Ovary (tissue), 9 donors: ENCODE data around the gene SLC41A1. TPM values are rescaled to one million over a fixed set of nuclear protein-coding genes. Genes with fewer than 3 reads are reported as not detected.
A peak's percentile ranks its signal among the peaks of the same experiment; 100 is the strongest.

ENCODE experiments used
- DNase-seq, 5 donors: peaks; one replicate each; pipeline ENCODE4 v3.0.0-alpha.2; 2019 to 2020
- H3K27ac ChIP-seq, 2 donors: fragments of 200-600 bp; one replicate each; pipeline versions ENCODE4 v1.5.1 to v1.8.0; 2019 to 2022
- H3K27me3 ChIP-seq: fragments of 200-600 bp; one replicate; pipeline ENCODE4 v1.8.0; 2022
- H3K36me3 ChIP-seq: fragments of 200-600 bp; sonication (generic); one replicate; pipeline ENCODE4 v1.5.1; 2019
- H3K4me1 ChIP-seq: one replicate; pipeline ENCODE4 v1.8.1; 2013; ENCODE audit warnings: mild to moderate bottlenecking, moderate library complexity; ENCODE audit not compliant: insufficient read depth
- H3K4me3 ChIP-seq: fragments of 200-600 bp; sonication (generic); one replicate; pipeline ENCODE4 v1.5.1; 2017
- H3K9me3 ChIP-seq, 2 donors: fragments of 200-600 bp in 1 of 2; sonication (generic) in 1 of 2; one replicate each; pipeline versions ENCODE4 v1.5.1 to v1.8.1; 2013 to 2019; ENCODE audit warnings: mild to moderate bottlenecking in 1 of 2, moderate library complexity in 1 of 2
- CTCF ChIP-seq, 3 donors: fragments of 450-650 bp in 2 of 3; fragments of 200-600 bp in 1 of 3; IDR thresholded peaks; one replicate each; pipeline versions ENCODE4 v1.5.1 to v1.8.0; 2016 to 2022; ENCODE audit warnings: antibody characterized with exemption in 3 of 3, mild to moderate bottlenecking in 1 of 3
- EP300 ChIP-seq: sonication (generic); formaldehyde crosslinking; IDR thresholded peaks from one replicate; pipeline ENCODE4 v1.6.1; 2017; ENCODE audit warnings: antibody characterized with exemption
- POLR2A ChIP-seq: fragments of 450-650 bp; IDR thresholded peaks from one replicate; pipeline ENCODE4 v1.6.1; 2017; ENCODE audit warnings: antibody characterized with exemption, mild to moderate bottlenecking, moderate library complexity
- WGBS, 3 donors: extraction: QIAGEN DNeasy Blood & Tissue Kit in 1 of 3; methylation state at CpG; one replicate each; pipeline versions ENCODE4 v1.1.5 to v1.1.7; 2013 to 2017; 5-methylcytosine and 5-hydroxymethylcytosine counted together
- intact Hi-C, 4 donors: fragments of 100-400 bp; cut with DNase I; formaldehyde crosslinking; loops; one replicate each; pipeline versions ENCODE4 v1.11.0 to v1.15.1; 2022 to 2023
- polyA plus RNA-seq, 2 donors: library from polyadenylated mRNA; stranded (reverse); fragments of 200-250 nt in 1 of 2; fragments of 350-450 nt in 1 of 2; fragmentation: Illumina TruSeq in 1 of 2; extraction: RNeasy Lipid Tissue Mini Kit (QIAGEN cat#74804) in 1 of 2; gene quantifications; one replicate each; pipeline ENCODE4 v1.2.3, GENCODE V29; 2013 to 2014
- total RNA-seq, 7 donors: library from RNA; depleted of rRNA in 2 of 7; stranded (reverse); fragments of >200 nt in 2 of 7; fragmentation: NEBNext Ultra II Directional in 3 of 7; extraction: Animal tissue kit (Norgen Biotek cat#: 25700) in 3 of 7; gene quantifications; one replicate each; pipeline versions ENCODE4 v1.1.0 to v1.2.4, GENCODE V29; 2016 to 2023
- donor health status: DM: no; HTN: no; CAD: no; lungs with moderate emphysema.
- donor health status: DM: no; HTN: no; CAD: no.
- donor health status: Bipolar disorder and iron deficiency.
- donor health status: DM: yes; HTN: yes; CAD: no.
- donor health status: DM: no; HTN: no; CAD: no.
- donor health status: DM: yes; HTN: yes; CAD: no.

SLC41A1 gene
- total and polyA plus RNA-seq, 9 donors, result 12.5 to 75.9 (median 33.5) TPM

- TF ChIP-seq EP300, result no peak
- no peak overlapping the region for H3K27ac ChIP-seq
- WGBS, 3 donors, result 79 to 87% (median 83%) methylated on average over 4 of the region's 4 CpGs
Observed at GRCh38 chr1:205834751-205835150, 21.8 kb upstream of the SLC41A1 start.

GRCh38 chr1:205832326-205832751, 19.3 kb upstream of the SLC41A1 start:
- Histone ChIP-seq H3K9me3 (no peaks in the 10 kb centered on the region), H3K36me3 (no peaks in the 10 kb centered on the region), H3K4me3 (no peak overlapping the region), H3K27ac (no peak overlapping the region), H3K27me3 (no peaks in the 10 kb centered on the region), H3K4me1 (peaks cover 2% of the 10 kb centered on the region)
- TF ChIP-seq EP300 (no peak), POLR2A (no peak), CTCF (IDR thresholded peaks at IDR 0.05) (no peak)
- intact Hi-C loops, result no loop called here
- WGBS, 3 donors, result 44 to 81% (median 74%) methylated on average over 6 of the region's 6 CpGs
- DNase-seq, result no peak

More at GRCh38 chr1:205834751-205835150, 21.8 kb upstream of the SLC41A1 start:
- H3K36me3 ChIP-seq, result no peaks in the 10 kb centered on the region
- H3K4me1 ChIP-seq, result no peaks in the 10 kb centered on the region
- DNase-seq, result no peak
- no peaks in the 10 kb centered on the region for H3K27me3 ChIP-seq
- H3K4me3 ChIP-seq, result no peak overlapping the region
- intact Hi-C loops, result no loop called here
- H3K9me3 ChIP-seq, result no peaks in the 10 kb centered on the region

GRCh38 chr1:205827623-205828022, 14.6 kb upstream of the SLC41A1 start:
- DNase-seq, result no peak
- Histone ChIP-seq H3K9me3 (no peaks in the 10 kb centered on the region), H3K27me3 (no peaks in the 10 kb centered on the region), H3K36me3 (no peaks in the 10 kb centered on the region), H3K4me1 (peaks cover 7% of the 10 kb centered on the region), H3K27ac (peak overlapping the region in 1 of 2 donors; percentile 51), H3K4me3 (no peak overlapping the region)
- whole genome bisulfite sequencing, 3 donors, result 13 to 29% (median 25%) methylated on average over 1 of the region's 1 CpG
- intact Hi-C loops, result no loop called here
- TF ChIP-seq EP300 (no peak), CTCF (IDR thresholded peaks at IDR 0.05) (no peak), POLR2A (no peak)

- DNase-seq, result no peak
- TF ChIP-seq CTCF (IDR thresholded peaks at IDR 0.05), result no peak
- TF ChIP-seq EP300, result no peak
- TF ChIP-seq POLR2A, result no peak
- WGBS, 3 donors, result 4 to 15% (median 5%) methylated on average over 3 of the region's 3 CpGs
- intact Hi-C loops, result no loop called here
- H3K27me3 ChIP-seq, result no peaks in the 10 kb centered on the region
- no peak overlapping the region for H3K4me3 ChIP-seq
- H3K4me1 ChIP-seq, result peaks cover 7% of the 10 kb centered on the region
- H3K27ac ChIP-seq, result peak overlapping the region in 1 of 2 donors; percentile 51
- H3K36me3 ChIP-seq, result no peaks in the 10 kb centered on the region
- no peaks in the 10 kb centered on the region for H3K9me3 ChIP-seq
Observed at GRCh38 chr1:205826995-205827394, 14.0 kb upstream of the SLC41A1 start.

- WGBS, 3 donors, result 34 to 48% (median 45%) methylated on average over 8 of the region's 8 CpGs
- TF ChIP-seq POLR2A (no peak), CTCF (IDR thresholded peaks at IDR 0.05) (no peak), EP300 (no peak)
- intact Hi-C loops, result no loop called here
Observed at GRCh38 chr1:205826016-205826806, 13.2 kb upstream of the SLC41A1 start.

More at GRCh38 chr1:205826016-205826806, 13.2 kb upstream of the SLC41A1 start:
- no peaks in the 10 kb centered on the region for H3K27me3 ChIP-seq
- H3K36me3 ChIP-seq, result no peaks in the 10 kb centered on the region
- no peak overlapping the region for H3K4me3 ChIP-seq
- H3K27ac ChIP-seq, result peak overlapping the region in 1 of 2 donors; percentile 20
- no peaks in the 10 kb centered on the region for H3K9me3 ChIP-seq
- peak in 2 of 5 donors; percentile 42 to 55 for DNase-seq
- peaks cover 7% of the 10 kb centered on the region for H3K4me1 ChIP-seq
